Activated CD8-positive, alpha-beta memory T cell treated with anti-CD3 and anti-CD28 coated beads, Interleukin-2, amount 50 U/mL, for 24 hours (primary cell): ENCODE results near the gene ARSI.

Source experiments
- DNase-seq: peaks from one replicate; pipeline ENCODE4 v3.0.0-alpha.2; 2020; ENCODE audit errors: extremely low read depth

Gene ARSI

DNA sequence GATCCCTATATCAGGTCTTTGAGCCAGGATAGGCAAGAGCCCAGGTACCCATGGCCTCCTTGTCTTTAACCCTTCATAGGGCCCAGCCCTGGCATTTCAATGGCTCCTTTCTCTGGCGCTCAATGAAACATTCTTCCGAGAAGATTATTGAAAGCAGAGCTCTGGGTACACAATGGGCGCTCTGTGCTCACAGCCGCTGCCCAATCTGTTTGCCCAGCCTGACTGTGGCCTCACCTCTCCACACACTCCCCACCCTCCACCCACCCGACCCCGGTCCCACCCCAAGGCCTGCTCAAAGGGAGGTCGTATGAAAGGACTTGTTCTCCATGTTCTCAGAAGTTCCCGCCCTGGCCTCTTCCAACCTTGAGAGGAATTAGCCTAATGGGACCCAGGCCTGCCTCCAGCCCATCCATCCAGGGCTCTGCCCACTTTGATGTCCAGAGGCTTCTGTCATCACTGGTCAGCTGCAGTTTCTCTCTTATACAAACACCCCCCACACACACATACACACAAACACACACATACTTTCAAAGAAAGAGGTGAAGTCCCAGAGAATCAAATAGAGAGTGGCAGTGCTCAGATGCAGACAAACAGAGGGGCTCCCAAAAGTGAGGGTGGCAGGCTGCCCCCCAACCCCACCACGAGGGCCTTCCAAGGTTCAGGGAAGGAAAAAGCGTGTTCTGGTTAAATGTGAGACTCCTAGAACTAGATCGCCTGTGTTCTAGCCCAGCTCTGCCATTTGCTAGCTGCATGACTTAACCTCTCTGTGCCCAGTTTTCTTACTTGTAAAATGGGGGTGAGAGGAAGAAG lies 5.1 kb upstream of the ARSI start:
- DNase-seq, result no peak

DNA sequence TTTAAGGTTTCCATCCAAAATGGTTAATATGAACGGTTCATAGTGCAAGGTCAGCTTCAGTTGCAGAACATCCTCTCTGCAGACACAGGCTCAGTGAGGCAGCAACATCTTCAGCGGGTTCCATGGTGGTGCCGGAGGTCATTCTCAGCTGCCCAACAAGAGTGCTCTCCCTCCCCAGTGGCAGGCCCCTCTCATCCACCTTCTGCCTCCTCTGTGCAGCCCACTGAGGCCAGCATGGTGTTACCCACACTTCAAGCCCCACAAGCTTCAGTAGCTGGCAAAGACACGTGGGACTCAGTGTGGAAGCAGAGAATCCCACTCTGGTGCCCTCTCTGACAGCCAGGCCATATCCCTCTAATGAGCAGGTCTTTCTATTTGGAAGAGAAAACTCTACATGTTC lies 4.1 kb upstream of the ARSI start:
- no peak for DNase-seq

DNA sequence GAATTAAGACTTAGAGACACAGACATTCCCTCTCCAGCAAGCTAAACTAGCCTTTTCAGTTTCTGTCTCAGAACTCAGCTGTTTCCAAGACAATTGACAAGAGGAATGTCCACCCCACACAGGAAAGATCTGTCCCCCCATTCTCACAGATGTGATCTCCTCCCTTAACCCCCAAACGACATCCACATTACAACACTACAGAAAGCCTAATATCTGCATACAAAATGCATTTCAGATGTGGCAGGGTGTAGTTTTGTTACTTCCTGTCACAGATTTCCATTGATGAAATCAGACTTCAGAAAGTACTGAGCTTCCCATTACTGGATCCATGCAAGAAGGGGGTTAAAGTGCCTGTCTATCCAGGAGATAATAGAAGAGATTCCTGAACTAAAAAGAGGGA lies 2.9 kb upstream of the ARSI start:
- no peak for DNase-seq

DNA sequence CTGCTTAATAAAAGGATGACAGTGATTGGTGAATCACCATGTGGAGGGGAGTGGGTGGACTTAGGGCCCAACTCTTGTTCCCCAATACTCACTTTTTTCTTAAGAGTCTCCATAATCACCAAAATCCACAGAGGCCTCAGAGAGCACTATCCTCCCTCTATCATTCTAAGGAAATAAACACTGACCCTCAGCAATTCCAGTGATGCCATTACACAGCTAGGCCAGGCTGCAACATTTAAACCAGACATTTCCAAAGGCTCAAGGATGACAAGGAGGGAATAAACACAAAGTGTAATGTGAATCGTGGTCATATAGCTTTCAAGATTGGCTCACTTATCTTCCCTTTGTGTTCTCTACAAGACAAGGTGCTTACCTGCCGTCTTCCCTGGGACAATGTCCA lies 2.4 kb upstream of the ARSI start:
- no peak for DNase-seq

DNA sequence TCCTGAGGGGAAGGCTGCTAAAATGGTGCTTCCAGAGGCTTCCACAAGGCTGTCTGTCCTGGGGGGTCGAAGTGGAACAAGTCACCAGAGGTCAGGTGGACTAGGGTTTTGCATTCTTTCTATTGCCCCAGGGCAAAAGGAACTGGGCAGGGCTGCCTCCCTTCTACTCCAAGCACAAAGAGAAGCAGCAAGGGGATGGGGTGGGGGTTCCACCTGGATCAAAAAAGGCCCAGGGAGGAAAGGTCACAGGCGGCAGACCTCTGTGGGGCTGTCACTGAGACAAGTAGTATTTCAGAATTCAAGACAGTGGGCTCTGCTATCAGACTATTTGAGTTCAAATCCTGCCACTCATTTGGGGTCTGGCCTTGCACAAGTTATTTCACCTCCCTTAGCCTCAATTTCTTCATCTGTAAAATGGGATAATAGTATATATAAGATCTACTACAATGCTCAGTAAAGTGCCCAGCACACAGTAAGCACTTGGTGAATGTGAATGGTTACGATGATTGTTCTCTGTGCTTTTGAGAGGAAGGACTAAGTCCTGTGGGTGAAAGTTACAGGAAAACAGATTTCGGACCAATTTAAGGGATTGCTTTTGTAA lies 1.9 kb upstream of the ARSI start:
- DNase-seq, result no peak

DNA sequence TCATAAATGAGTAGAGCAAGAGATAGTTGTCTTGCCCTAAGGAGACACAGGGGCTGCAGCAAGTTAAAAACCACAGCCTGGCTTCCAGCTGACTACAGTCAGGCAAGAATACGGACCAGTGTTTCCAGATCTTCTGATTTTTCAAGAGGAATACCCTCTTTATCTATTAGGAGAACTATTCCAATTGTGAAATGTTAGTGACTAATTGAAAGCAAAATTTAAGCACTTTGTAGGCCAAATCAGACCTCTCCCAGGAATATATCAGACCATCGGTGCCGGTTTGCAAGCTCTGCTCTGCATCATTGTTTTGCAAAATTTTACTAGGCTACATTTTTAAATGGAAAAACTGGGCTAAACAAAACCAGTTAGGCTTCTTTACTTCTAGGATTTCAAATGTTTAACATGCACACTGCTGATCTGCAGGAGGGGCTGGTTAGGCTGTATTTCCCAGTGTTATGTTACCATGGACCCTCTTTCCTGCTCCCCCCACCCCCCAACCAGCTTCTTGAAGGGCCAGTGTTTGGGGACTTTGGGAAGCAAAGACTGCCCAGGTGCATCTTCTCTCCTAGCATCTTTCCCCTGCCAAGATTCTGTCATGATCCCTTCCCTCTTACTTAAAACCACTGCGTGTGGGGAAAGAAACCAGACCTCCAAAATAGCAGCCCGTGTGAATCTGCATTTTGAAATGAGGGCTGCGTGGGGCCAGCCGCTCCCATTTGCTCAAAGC lies 1.1 kb upstream of the ARSI start:
- no peak for DNase-seq

DNA sequence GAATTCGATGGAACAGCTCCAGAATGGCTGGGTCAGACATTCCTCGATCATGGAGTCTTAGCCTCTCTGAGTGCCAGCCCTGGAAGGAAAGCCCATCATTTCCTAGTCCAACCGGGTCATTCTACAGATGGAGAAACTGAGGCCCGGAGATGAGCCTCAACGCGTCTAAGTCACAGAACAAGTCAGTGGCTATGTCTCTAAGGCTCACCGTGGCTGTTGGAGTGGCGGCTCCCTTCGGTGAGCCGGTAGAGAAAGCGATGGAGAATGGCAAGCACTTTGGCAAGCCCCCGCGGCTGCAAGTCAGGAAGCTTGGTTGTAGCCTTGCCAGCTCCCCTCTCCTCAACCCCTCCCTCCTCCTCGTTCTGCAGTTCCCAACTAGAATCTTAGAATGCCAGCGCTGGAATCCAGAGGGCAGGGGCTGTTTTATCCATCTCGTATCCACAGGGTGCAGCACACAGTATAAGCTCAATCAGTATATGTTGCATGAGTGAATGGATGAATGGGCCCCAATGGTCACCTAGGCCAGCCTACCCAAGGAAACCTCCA lies 438 bp upstream of the ARSI start:
- no peak for DNase-seq

DNA sequence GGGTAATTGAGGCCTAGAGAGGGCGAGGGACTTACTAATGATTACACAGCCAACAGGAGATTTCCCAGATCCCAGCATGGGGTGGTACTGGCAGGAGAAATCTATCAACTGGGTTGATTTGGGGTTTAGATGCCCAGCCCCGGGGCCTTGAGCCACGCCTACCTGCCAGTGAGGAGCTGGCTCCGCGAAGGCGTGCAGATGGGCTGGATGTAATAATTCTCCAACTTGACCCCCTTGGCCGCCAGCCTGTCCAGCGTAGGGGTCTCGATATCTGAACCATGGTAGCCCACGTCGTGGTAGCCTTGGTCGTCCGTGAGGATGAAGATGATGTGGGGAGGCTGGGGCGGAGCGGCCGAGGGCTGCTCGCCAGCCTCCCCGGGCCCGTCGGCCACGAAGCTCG lies 804 bp downstream of the ARSI start:
- DNase-seq, result no peak

DNA sequence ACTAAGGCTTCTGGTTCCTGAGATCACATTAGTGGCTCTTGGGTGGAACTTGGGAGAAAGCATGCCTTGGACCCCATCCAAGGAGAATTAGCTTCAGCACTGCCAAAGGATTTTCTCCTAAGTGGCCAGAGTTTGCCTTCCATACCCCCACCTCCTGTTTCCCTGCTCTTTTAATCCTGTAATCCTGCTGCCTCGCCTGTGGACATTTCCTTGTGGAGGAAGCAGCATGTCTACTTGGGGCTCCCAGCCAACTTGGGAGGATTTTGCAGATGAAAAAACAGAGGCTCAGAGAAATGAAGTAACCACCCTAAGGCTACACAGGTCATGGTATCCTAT lies 1.6 kb downstream of the ARSI start:
- no peak for DNase-seq

DNA sequence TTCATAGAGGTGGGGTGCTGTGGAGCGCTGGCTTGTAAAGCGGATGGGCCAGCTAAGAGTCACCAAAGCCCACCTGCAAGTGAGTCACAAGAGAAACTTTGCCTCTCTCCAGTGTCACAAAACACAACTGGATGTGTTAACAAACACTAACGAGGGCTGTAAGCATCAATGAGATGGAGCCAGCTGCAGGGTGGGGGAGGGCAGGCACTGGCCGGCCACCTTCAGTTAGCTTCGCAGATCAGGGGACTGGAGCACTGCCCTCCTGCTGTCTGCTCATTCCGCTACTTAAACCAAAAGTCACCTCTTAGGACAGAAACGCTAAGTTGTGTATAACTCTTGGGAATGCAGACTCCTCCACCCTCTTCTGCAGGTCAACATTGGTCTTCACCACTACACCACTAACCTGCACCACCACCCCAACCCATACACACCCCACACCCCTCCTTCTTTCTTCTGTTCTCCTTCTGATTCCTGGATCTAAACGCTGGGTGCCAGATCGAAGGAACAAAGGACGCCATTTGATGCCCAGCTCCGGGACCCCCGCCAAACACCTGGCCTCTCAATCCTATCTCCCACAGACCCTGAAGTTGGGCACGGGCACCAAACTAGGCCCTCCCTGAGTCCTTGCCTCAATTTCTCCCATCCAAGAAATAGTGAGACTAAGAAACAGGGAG lies 2.1 kb downstream of the ARSI start:
- DNase-seq, result no peak

DNA sequence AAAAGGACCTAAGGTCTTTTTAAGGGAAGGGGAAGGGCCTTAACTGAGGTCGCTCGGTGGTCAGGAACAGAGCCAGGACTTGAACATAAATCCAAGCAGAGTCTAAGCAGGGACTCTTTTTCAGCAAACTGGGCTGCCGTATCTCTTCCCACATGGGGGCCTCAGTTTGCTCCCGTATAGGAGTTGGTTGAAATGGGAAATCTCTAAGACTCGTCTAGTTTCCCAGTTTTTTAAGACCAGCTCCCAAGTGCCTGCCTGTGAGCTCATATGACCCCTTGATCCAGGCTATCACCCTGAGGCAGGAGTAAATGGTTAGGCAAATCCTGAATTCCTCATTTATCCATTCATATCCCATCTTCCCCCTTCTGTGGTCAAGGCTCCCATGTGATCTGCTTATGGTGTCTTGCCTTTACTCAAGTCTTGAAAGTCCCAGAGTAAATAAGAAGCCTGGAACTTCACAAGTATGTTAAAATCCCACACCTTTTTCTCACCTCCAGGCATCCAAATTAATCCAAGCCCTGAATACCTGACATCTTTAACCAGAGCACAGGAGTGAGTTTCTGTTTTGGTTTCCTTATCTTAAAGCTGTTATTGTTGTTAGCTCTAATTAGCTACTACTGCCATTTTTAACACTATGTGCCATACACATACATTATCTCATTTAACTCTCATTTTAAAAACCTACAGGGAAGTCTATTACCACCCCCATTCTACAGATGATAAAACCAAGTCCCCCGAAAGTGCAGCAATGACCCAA lies 3.0 kb downstream of the ARSI start:
- no peak for DNase-seq

DNA sequence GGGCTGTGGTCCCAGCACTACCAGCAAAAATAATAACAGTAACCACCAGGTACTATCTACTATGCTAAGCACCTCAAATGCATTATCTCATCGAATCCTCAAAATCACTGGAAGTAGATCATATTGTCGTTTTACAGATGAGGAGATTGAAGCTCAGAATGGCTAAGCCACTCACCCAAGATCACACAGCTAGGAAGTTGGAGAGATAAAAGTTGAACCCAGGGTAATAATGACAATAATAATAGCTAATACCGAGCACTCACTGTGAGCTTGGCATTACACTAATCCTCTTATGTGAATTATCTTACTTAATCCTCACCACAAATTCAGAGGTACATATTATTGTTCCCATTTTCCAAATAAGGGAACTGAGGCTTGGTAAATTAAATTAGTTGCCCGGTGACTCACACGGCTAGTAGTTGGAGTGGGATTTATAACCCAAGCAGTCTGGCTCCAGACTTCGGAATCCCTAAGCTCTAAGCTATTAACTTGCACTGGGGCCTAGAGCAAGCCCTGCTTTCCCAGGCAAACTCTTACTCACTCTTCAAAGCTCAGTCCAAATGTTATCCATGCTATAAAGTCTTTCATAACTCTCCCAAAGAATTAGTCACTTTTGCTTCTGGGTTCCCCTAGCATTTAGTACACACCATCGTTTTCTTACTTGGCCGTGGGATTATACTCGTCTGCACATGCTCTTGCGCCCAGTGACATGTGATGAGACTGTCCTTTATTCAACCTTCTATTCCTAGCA lies 3.8 kb downstream of the ARSI start:
- DNase-seq, result no peak

DNA sequence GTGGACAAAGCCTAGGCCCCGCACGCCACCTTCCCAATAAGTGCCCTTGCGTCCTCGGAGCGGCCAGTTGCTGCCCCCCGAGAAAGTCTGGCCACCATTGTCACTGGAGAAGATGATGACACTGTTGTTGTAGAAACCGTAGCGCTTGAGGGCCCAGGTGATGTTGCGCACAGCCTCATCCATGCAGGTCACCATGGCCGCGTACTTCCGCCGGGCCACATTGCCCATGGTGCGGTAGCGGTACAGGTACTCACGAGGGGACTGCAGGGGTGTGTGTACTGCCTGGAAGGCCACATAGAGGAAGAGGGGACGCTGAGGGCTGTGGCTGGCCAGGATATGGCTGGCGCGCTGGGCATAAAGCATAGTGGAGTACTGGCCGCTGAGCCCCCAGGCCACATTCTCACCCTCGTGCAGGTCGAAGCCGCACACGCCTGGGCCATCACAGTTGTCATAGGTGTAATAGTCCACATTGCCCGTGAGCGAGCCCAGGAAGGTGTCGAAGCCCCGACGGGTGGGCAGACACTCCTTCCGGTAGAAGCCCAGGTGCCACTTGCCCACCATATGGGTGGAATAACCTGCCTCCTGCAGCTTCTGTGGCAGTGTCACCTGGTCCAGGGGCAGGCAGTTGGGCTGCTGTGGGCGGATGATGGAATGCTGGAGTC lies 4.6 kb downstream of the ARSI start:
- DNase-seq, result no peak

DNA sequence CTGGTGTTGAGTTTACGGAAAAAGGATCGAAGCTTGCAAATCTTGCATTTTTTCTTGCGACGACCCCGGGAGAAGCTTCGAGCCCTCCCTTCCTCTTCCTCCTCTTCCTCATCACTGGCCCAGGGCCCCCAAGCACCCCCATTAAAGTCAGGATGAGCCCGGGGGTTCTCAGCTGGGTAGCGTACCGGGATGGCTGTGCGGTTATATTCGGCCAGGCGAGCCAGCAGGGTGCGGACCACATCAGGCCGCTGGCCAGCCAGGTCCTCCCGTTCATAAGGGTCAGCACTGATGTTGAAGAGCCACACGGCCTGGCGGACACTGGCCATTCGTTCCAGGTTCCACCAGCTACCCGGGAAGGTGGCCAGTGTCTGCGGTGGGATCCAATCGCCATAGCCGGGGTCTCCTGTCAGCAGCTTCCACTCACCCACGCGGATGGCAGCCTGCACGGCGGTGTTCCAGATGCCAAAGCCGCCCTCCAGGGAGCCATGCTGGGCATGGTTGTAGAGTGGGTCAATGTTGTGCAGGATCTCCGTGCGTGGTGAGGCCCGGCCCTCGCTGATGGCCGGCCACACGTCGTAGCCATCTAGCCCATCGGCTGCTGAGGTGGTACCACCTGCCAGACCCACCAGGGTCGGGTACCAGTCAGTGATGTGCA lies 5.3 kb downstream of the ARSI start:
- DNase-seq, result no peak

DNA sequence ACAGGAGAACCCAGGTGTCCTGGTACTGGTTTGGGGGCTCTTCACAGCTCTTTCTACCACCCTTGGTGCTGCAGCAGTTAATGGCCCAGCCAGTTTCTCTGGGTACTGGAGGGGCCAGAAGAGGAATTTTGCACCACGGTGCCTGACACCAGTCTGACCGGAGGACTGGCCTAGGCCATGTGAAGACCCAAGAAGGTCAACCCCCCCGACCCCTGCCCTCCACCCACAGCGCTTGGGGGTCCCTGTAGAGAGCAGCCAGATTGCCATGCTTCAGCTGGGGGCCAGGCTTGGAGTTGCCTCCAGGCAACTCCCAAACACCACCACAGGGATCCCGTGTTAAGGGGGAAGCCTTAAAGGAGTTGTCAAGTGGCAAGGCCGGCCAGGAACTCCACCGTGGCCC lies 6.2 kb downstream of the ARSI start:
- no peak for DNase-seq

DNA sequence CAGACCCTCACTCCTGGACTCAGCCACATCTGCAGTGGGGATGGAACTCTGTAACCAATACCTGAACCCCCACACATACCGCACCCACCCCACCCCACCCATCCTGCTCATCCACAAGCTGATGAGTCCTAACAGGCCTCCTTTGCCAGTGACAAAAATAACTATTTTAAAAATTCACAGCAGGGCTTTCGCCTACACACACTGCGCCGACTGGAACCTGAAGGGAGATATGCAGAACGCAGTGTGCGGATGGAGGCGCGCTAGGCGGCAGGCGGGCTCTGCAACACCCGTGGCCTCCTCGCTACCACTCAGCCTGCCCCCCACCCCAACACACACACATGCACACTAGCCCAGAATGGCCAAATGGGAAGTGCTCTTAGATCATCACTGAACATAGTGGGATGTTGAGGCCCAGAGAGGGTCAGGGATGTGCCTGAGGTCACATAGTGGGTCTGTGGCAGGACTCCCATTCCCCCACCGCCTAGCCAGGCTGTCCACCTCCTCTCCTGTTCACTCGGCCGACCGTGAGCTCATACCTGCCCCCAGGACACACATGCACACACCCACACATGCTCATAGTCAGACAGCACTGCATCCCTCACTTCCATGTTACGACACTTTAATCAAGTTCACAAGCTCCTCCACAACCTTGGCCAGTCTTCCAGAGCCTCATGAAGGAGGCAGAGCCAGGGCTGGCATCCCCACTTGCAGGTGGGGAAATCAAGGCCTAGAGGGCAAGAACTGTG lies 6.8 kb downstream of the ARSI start:
- no peak for DNase-seq

DNA sequence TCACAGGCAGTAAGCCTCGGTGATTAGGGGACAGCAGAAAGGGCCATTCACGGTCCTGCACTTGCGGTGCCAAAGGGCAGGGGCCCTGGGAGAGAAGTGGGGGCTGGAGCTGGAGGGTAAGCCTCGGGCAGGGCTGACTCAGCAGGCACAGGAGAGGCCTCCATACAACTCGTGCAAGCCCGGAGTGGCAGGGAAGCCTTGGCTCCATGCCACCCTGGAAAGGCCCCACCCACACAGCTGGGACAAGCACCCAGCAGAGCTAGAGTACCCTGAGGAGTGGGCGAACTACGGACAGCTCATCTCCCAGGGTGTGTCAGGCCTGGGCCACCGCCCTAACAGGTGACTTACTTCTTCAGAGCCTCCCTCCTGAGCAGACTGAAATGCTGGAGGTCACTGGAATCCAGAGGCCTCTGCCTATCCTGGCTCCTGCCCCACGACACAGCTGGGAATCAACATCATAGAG lies 7.5 kb downstream of the ARSI start:
- no peak for DNase-seq

DNA sequence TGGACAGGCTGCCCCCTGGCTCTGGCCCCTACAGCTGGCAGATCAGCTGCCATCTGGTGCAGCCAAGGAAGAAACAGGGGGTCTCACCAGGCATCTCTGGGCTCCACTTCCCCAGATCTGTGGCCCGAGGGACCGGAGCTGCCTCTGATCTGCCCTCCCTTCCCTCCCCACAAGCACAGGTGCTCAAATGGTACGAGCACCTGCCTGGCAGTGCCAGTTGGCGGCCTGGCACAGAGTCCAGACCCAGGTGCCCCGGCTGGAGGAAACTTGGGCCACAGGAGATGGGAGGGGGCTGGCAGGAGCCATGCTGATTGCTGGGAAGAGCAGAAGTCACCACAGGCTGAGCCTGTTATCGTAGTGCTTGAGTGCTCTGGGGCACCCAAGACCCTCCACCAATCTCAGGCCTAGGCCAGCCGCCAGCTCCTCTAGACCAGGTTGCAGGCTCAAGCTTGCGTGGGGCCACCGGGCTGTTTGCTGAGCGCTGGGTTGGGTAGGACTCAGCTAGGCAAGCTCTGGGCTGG lies 8.1 kb downstream of the ARSI start:
- DNase-seq, result no peak
